Liver (tissue), 9 donors: ENCODE measurements around the gene AATK. TPM values are rescaled to one million over a fixed set of nuclear protein-coding genes. Genes with fewer than 3 reads are reported as not detected.

ENCODE experiments used
- DNase-seq: peaks from one replicate; pipeline ENCODE4 v3.0.0-alpha.2; 2017; ENCODE audit warnings: low spot score
- H3K27ac ChIP-seq, 2 donors: one replicate each; pipeline ENCODE4 v1.7.0; 2013; ENCODE audit warnings: inconsistent platforms in 2 of 2, low read length in 2 of 2, control low read depth in 1 of 2, low read depth in 1 of 2, mild to moderate bottlenecking in 1 of 2
- H3K27me3 ChIP-seq, 4 donors: one replicate each; pipeline versions ENCODE4 v1.6.1 to v1.7.0; 2013; ENCODE audit warnings: low read length in 3 of 4, inconsistent platforms in 1 of 4, mild to moderate bottlenecking in 1 of 4, moderate library complexity in 1 of 4; ENCODE audit not compliant: control insufficient read depth in 4 of 4, insufficient read depth in 4 of 4
- H3K36me3 ChIP-seq, 4 donors: one replicate each; pipeline versions ENCODE4 v1.6.1 to v1.7.0; 2013; ENCODE audit warnings: low read length in 3 of 4, mild to moderate bottlenecking in 3 of 4, low read depth in 1 of 4, moderate library complexity in 1 of 4; ENCODE audit not compliant: control insufficient read depth in 4 of 4, insufficient read depth in 3 of 4
- H3K4me1 ChIP-seq, 4 donors: one replicate each; pipeline versions ENCODE4 v1.6.1 to v1.7.0; 2013; ENCODE audit warnings: low read length in 3 of 4, mild to moderate bottlenecking in 3 of 4, moderate library complexity in 1 of 4; ENCODE audit not compliant: control insufficient read depth in 4 of 4, insufficient read depth in 4 of 4
- H3K4me3 ChIP-seq, 3 donors: one replicate each; pipeline versions ENCODE4 v1.6.1 to v1.7.0; 2013; ENCODE audit warnings: low read length in 3 of 3, control low read depth in 1 of 3, low read depth in 1 of 3, mild to moderate bottlenecking in 1 of 3
- H3K9ac ChIP-seq, 2 donors: one replicate each; pipeline ENCODE4 v1.7.0; 2013; ENCODE audit warnings: low read length in 2 of 2, mild to moderate bottlenecking in 2 of 2, moderate library complexity in 2 of 2, control low read depth in 1 of 2, low read depth in 1 of 2
- H3K9me3 ChIP-seq, 4 donors: one replicate each; pipeline versions ENCODE4 v1.6.1 to v1.7.0; 2013; ENCODE audit warnings: low read length in 3 of 4; ENCODE audit not compliant: control insufficient read depth in 4 of 4
- EGR1 ChIP-seq, 2 donors: IDR thresholded peaks; 2 replicates each; pipeline ENCODE4 v1.6.1; 2016 to 2018; ENCODE audit warnings: antibody characterized with exemption in 2 of 2, low read depth in 2 of 2
- FOXA1 ChIP-seq: IDR thresholded peaks from 2 replicates; pipeline ENCODE4 v1.6.1; 2016; ENCODE audit warnings: antibody characterized with exemption
- GABPA ChIP-seq, 2 donors: IDR thresholded peaks in 1 of 2; conservative IDR thresholded peaks in 1 of 2; 2 replicates each; pipeline ENCODE4 v1.6.1; 2016; ENCODE audit warnings: antibody characterized with exemption in 2 of 2, mild to moderate bottlenecking in 1 of 2, moderate library complexity in 1 of 2
- HNF4G ChIP-seq: IDR thresholded peaks from 2 replicates; pipeline ENCODE4 v1.6.1; 2016; ENCODE audit warnings: antibody characterized with exemption
- NR2F2 ChIP-seq: IDR thresholded peaks from 2 replicates; pipeline ENCODE4 v1.6.1; 2016; ENCODE audit warnings: antibody characterized with exemption
- RXRA ChIP-seq, 2 donors: IDR thresholded peaks; 2 replicates each; pipeline ENCODE4 v1.6.1; 2017 to 2018; ENCODE audit warnings: antibody characterized with exemption in 2 of 2, mild to moderate bottlenecking in 1 of 2
- SP1 ChIP-seq: IDR thresholded peaks from 2 replicates; pipeline ENCODE4 v1.6.1; 2018; ENCODE audit warnings: antibody characterized with exemption, mild to moderate bottlenecking
- TAF1 ChIP-seq: conservative IDR thresholded peaks from 2 replicates; pipeline ENCODE4 v1.6.1; 2016; ENCODE audit warnings: antibody characterized with exemption, mild to moderate bottlenecking
- YY1 ChIP-seq: IDR thresholded peaks from 2 replicates; pipeline ENCODE4 v1.6.1; 2016; ENCODE audit warnings: antibody characterized with exemption, mild to moderate bottlenecking
- WGBS: extraction: QIAGEN DNeasy Blood & Tissue Kit; methylation state at CpG from one replicate; pipeline ENCODE4 v1.1.7; 2013; 5-methylcytosine and 5-hydroxymethylcytosine counted together
- polyA plus RNA-seq, 2 donors: library from polyadenylated mRNA; stranded (reverse) in 1 of 2; unstranded in 1 of 2; fragments of 200-250 nt in 1 of 2; fragments of >200 nt in 1 of 2; fragmentation: Nextera tagmentation in 1 of 2; extraction: Ambion mirVana in 1 of 2; gene quantifications; one replicate each; pipeline versions ENCODE4 v1.2.1 to v1.2.3, GENCODE V29; 2013 to 2015
- total RNA-seq, 2 donors: library from RNA; depleted of rRNA; stranded (reverse); fragments of >200 nt; gene quantifications; one replicate each; pipeline ENCODE4 v1.2.3, GENCODE V29; 2014
- TF ChIP-seq, protein P1 (sequence below): IDR thresholded peaks from 2 replicates; pipeline ENCODE4 v1.6.1; 2016; ENCODE audit warnings: antibody characterized with exemption, mild to moderate bottlenecking
- TF ChIP-seq, protein P2 (sequence below): IDR thresholded peaks from 2 replicates; pipeline ENCODE4 v1.6.1; 2016; ENCODE audit warnings: antibody characterized with exemption
- TF ChIP-seq, protein P3 (sequence below): IDR thresholded peaks from 2 replicates; pipeline ENCODE4 v1.6.1; 2016; ENCODE audit warnings: antibody characterized with exemption
- TF ChIP-seq, protein P4 (sequence below): fragments of 150-350 bp; IDR thresholded peaks from 2 replicates; pipeline ENCODE4 v1.5.1; 2017; ENCODE audit warnings: improper control_type of control experiment, low read depth, low read length; ENCODE audit not compliant: missing input control
- donor health status: healthy.
- donor health status: healthy.
- donor health status: healthy.
- donor health status: healthy.
- donor health status: healthy.

Gene AATK
- total and polyA plus RNA-seq, 4 donors, result 0.24 to 2.3 (median 0.62) TPM

DNA sequence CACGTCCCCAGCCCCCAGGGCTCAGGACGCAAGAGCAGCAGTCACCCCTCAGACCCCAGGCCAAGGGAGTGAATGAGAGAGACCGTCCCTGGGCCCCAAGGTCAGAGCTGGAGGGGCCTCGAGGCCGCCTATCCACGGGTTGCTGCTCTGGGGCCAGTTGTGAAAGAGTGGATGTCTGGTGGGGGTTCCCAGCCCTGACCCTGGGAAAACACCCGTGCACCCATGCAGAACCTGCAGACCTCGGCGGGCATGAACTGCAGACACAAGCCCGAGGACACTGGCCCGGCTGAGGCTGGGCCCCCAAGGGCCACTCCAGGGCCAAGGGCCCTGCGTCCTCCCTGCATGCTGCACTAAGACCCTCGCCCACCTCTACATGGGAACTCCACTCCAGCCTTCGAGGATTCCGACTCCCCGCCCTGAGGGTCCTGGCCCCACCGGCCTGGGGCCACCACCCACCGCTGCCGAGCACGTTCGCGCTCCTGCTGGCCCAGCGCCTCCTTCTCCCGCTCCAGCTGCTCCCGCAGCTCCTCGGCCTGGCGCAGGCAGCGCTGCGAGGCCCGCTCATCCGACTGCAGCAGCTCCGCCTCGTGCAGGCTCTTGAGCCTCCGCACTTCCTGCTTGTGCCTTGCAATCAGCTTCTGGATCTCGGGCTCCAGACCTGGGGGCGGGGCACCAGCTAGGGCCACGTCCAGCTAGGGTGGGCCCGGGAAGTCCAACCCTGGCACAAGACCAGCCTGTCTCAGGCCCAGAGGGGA, 27.6 kb upstream of the AATK start:
- Histone ChIP-seq H3K9me3 (no peaks in the 10 kb centered on the region), H3K27ac (no peak overlapping the region), H3K27me3 (no peaks in the 10 kb centered on the region), H3K9ac (no peak overlapping the region), H3K36me3 (no peaks in the 10 kb centered on the region), H3K4me3 (no peak overlapping the region), H3K4me1 (no peaks in the 10 kb centered on the region)
- WGBS, result 96% methylated on average over 38 of the region's 38 CpGs
- TF ChIP-seq SP1 (no peak), NR2F2 (no peak), TAF1 (no peak), GABPA (IDR thresholded peaks at IDR 0.05 in 1 of 2, conservative IDR thresholded peaks at IDR 0.05 in 1 of 2) (no peak)
- TF ChIP-seq, protein P1, sequence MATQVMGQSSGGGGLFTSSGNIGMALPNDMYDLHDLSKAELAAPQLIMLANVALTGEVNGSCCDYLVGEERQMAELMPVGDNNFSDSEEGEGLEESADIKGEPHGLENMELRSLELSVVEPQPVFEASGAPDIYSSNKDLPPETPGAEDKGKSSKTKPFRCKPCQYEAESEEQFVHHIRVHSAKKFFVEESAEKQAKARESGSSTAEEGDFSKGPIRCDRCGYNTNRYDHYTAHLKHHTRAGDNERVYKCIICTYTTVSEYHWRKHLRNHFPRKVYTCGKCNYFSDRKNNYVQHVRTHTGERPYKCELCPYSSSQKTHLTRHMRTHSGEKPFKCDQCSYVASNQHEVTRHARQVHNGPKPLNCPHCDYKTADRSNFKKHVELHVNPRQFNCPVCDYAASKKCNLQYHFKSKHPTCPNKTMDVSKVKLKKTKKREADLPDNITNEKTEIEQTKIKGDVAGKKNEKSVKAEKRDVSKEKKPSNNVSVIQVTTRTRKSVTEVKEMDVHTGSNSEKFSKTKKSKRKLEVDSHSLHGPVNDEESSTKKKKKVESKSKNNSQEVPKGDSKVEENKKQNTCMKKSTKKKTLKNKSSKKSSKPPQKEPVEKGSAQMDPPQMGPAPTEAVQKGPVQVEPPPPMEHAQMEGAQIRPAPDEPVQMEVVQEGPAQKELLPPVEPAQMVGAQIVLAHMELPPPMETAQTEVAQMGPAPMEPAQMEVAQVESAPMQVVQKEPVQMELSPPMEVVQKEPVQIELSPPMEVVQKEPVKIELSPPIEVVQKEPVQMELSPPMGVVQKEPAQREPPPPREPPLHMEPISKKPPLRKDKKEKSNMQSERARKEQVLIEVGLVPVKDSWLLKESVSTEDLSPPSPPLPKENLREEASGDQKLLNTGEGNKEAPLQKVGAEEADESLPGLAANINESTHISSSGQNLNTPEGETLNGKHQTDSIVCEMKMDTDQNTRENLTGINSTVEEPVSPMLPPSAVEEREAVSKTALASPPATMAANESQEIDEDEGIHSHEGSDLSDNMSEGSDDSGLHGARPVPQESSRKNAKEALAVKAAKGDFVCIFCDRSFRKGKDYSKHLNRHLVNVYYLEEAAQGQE, result no peak
- DNase-seq, result no peak

DNA sequence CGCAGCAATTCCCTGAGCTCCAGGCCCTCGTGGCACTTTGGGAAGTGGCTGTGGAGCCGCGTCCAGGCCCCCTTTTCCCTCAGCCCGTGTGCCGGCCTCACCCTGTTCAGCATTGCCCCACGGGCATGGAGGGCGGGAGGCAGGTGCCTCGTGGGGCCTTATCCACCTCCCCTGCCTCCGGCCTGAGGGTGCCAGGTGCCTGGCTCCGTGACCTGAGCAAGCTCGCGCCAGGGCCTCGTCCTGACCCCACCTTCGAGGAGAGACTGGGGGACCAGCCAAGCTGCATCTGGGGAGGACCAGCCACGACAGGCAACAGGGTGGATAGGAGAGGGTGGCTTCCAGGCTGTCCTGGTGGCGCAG, 27.0 kb upstream of the AATK start:
- Histone ChIP-seq H3K27me3 (no peaks in the 10 kb centered on the region), H3K4me3 (no peak overlapping the region), H3K9me3 (no peaks in the 10 kb centered on the region), H3K27ac (no peak overlapping the region), H3K36me3 (no peaks in the 10 kb centered on the region), H3K9ac (no peak overlapping the region), H3K4me1 (no peaks in the 10 kb centered on the region)
- 96% methylated on average over 17 of the region's 17 CpGs for WGBS
- DNase-seq, result no peak
- TF ChIP-seq NR2F2 (no peak), FOXA1 (no peak), EGR1 (IDR thresholded peaks at IDR 0.05; ENCODE audit: low read depth in 2 of 2) (no peak), RXRA (IDR thresholded peaks at IDR 0.05) (no peak), YY1 (no peak), HNF4G (no peak), TAF1 (no peak), GABPA (IDR thresholded peaks at IDR 0.05 in 1 of 2, conservative IDR thresholded peaks at IDR 0.05 in 1 of 2) (no peak)
- TF ChIP-seq, protein P1, result no peak
- TF ChIP-seq, protein P2, sequence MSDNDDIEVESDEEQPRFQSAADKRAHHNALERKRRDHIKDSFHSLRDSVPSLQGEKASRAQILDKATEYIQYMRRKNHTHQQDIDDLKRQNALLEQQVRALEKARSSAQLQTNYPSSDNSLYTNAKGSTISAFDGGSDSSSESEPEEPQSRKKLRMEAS, result no peak
- TF ChIP-seq, protein P3, sequence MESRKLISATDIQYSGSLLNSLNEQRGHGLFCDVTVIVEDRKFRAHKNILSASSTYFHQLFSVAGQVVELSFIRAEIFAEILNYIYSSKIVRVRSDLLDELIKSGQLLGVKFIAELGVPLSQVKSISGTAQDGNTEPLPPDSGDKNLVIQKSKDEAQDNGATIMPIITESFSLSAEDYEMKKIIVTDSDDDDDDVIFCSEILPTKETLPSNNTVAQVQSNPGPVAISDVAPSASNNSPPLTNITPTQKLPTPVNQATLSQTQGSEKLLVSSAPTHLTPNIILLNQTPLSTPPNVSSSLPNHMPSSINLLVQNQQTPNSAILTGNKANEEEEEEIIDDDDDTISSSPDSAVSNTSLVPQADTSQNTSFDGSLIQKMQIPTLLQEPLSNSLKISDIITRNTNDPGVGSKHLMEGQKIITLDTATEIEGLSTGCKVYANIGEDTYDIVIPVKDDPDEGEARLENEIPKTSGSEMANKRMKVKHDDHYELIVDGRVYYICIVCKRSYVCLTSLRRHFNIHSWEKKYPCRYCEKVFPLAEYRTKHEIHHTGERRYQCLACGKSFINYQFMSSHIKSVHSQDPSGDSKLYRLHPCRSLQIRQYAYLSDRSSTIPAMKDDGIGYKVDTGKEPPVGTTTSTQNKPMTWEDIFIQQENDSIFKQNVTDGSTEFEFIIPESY, result no peak
- TF ChIP-seq, protein P4, sequence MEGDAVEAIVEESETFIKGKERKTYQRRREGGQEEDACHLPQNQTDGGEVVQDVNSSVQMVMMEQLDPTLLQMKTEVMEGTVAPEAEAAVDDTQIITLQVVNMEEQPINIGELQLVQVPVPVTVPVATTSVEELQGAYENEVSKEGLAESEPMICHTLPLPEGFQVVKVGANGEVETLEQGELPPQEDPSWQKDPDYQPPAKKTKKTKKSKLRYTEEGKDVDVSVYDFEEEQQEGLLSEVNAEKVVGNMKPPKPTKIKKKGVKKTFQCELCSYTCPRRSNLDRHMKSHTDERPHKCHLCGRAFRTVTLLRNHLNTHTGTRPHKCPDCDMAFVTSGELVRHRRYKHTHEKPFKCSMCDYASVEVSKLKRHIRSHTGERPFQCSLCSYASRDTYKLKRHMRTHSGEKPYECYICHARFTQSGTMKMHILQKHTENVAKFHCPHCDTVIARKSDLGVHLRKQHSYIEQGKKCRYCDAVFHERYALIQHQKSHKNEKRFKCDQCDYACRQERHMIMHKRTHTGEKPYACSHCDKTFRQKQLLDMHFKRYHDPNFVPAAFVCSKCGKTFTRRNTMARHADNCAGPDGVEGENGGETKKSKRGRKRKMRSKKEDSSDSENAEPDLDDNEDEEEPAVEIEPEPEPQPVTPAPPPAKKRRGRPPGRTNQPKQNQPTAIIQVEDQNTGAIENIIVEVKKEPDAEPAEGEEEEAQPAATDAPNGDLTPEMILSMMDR, result no peak
